ENCODE data around the gene SCO1. TPM values are rescaled to one million over a fixed set of nuclear protein-coding genes. Genes with fewer than 3 reads are reported as not detected.
A peak's percentile ranks its signal among the peaks of the same experiment; 100 is the strongest.
"Not testable (repeated sequence)": the region's sequence is repeated elsewhere in the genome, so short reads cannot be mapped to it uniquely, and the experiment has no call there.

Gene SCO1
- 45.6 and 45.7 TPM in 2 replicates for total RNA-seq (2014; rRNA removed; shearing (Covaris generic))

GRCh38 chr17:10697092-10698081, at the start of gene SCO1, which contains the start of gene ADPRM:
TSS of gene SCO1 (minus strand) at chr17:10697533. CDS start at chr17:10697507, 26 bp downstream.
TSS of gene ADPRM (plus strand) at chr17:10697594. CDS start at chr17:10704927, 7,333 bp downstream.
- DNase-seq (ENCODE audit: low read depth) = peak; percentile 97

DNA sequence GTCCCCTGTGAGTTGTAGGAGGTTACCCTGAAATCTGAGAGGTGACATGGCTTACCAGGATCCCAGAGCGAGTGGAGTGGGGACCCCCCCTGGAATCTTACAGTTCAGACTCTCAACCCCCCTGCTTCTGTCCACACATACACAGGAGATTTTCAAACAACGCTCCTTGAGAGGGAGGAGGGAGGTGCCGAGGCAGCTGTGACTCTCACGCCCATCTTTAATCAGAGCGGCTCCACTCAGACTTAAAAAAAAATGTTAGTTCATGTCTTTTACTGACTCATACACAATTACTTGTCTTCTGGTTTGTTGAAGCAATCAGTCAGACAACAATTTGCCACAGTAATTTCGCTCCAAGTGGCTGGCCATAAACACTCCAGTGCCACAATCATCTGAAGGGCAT, 47.9 kb upstream of the SCO1 start:
- peak; percentile 46 for DNase-seq (ENCODE audit: low read depth)

DNA sequence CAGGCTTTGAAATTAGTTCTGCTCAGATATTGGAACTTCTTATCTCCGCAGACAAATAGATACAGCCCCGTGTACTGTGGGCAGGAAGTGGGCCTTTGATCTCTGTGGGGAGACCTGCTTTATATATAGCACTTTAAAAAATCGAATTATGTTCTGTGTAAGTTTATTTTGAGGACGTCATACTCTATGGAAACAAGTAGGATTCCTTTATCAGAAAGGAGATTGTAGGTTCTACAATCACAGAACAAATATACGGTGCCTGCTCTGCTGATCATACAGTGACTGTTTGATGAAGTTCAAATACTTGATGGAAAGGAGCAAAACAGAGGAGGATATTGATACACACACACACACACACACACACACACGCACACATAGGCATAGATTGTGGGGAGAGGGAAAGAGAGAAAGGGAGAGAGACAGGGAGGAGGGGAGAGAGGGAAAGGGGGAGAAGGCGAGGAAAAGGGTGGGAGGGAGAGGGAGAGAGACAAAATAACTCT, 47.2 kb upstream of the SCO1 start:
- no peak for DNase-seq (ENCODE audit: low read depth)

DNA sequence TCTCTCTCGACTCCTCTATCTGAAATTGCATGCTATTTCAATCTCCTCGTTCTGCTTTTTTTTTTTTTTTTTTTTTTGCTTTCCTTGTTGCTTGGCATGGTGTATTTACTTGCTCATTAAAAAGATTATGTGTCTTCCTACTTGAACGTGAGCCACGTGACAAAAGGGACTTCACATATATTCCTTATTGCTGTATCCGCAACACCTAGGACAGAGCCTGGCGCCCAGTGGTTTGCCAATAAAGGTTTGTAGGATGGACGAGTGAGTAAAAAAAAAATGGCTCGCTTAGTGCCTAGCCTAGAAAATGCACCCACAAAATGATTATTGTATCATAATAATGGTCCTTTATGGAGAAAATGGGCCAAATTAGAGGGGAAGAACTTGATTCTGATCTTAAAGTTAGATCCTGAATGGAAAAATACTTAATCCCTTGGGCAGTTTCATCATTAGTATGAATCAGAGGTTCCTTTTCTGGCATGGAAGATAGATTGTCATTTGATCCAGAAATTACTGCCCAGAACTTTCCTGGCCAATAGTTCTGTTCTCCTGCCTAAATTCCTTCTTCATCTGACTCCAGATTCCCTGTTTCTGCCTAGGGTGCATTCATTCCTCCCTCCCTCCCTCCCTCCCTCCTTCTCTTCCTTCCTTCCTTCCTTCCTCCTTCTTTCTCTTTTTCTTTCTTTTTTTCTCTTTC, 46.1 kb upstream of the SCO1 start:
- DNase-seq (ENCODE audit: low read depth) = no peak

DNA sequence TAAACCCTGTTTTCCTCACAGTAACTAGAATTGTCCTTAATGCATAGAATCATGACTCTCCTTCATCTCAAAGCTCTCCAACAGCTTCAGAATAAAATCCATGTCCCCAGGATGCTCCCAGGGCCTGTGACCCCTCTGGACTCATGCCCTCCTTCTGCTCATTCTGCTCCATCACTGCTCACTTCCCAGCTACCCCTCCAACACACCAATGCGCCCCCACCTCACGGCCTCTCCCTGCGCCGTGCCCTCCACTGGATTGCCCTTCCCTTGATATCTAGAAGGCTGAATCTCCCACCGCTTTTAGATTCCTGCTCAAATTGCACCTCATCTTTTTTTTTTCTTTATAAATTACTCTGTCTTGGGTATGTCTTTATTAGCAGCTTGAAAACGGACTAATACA, 45.1 kb upstream of the SCO1 start:
- DNase-seq (ENCODE audit: low read depth) = no peak

- no peak for DNase-seq (ENCODE audit: low read depth)
These were observed 44.2 kb upstream of the SCO1 start for GRCh38 chr17:10741416-10742135.

DNA sequence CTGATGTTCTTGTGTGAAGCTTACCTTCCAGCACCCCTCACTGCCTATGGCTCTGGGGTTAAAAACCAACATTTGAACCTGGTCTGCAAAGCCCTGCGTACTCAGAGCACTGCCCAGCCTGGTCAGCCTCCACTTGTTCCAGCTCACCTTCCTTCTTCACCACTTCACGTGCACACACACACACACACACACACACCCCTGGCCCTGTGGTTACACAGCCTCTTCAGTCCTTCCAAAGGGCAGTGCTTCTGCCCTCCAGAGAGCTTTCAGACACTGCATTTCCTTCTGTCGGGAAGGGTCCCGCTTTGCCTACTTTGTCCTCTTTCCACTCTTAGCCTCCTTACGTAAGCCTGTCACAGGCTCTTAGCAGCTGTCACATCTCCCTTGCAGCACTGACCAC, 42.1 kb upstream of the SCO1 start:
- DNase-seq (ENCODE audit: low read depth) = no peak

DNA sequence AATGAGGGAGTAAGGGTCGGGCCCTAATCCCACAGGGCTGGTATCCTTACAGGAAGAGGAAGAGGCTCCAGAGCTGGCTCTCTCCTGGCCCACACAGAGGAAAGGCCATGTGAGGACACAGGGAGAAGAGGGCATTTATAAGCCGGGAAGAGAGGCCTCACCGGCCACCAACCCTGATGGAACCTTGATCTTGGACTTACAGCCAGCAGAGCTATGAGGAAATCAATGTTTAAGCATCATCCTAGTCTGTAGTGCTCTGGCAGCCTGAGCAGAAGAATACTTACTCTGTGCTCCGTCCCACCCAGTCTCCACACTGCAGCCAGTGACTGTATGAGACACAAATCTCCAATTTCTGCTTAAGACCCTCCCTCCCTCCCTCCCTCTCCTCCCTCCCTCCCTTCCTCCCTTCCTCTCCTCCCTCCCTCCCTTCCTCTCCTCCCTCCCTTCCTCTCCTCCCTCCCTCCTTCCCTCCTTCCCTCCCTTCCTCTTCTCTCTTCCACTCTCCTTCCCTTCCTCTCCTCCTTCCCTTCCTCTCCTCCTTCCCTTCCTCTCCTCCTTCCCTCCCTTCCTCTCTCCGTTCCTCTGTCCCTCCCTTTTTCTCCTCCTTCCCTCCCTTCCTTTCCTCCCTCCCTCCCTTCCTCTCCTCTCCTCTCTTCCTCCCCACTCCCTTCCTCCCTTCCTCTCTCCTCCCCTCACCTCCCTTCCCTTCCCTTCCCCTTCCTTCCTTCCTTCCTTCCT, 41.4 kb upstream of the SCO1 start:
- DNase-seq (ENCODE audit: low read depth) = no peak

- no peak for DNase-seq (ENCODE audit: low read depth)
These were observed 40.4 kb upstream of the SCO1 start for GRCh38 chr17:10737736-10738135.

DNA sequence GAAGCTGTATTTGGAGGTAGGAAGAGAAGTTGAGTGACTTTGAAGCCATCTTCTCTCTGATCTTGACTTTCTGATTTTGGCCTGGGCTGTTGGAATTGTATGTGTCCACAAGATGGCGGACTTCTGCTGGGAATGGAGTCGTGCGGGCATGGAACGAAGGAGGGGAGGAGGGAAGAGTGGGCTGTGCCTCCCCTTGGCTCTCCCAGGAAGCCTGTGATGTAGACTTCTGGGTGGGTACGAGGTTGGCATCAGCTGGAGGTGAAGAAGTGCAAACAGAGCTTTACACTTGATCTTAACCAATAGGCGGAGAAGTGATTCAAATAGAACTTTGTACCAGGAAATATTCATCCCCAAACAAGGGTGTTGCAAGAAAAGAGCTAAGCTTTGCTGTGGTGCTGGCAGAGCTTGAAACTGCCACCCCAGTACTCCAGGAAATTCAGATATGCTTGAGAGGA, 39.9 kb upstream of the SCO1 start:
- peak; percentile 68 for DNase-seq (ENCODE audit: low read depth)

- DNase-seq (ENCODE audit: low read depth) = no peak
These were observed 38.5 kb upstream of the SCO1 start for GRCh38 chr17:10735821-10736220.

- no peak for DNase-seq (ENCODE audit: low read depth)
These were observed 37.9 kb upstream of the SCO1 start for GRCh38 chr17:10735251-10735650.

DNA sequence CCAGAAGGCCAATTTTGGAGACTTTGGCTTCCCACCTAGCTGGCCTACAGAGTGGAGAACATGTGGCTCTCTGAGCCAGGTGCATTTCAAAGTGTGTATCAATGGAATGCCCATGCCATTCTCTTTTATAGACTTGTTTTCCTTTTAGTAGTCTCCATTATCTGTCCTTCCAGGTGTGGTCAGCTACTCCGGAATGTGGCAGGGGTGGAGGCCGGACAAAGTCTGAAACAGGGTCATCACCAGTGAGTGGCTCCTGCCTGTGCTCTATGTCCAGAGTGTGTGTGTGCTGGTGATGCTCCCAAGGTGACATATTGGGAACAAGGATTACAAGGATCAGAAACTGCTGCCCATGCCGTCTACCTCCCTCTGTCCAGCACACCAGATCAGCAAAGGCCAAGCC, 36.3 kb upstream of the SCO1 start:
- DNase-seq (ENCODE audit: low read depth) = no peak

DNA sequence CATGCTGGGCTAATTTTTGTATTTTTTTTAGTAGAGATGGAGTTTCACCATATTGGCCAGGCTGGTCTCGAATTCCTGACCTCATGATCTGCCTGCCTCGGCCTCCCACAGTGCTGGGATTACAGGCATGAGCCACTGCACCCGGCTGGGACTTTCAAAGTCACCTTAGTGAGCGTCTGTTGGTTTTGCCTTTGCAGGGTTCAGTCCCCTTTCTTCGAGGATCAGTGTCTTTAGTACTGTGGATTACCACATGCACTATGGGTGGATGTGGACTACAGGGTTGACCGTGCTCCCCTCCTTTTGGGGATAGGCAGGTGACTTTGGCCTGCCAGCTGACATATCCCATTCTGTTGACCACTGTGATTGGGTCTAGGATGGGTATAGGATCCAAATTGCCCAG, 34.8 kb upstream of the SCO1 start:
- not testable (repeated sequence) for DNase-seq (ENCODE audit: low read depth)

DNA sequence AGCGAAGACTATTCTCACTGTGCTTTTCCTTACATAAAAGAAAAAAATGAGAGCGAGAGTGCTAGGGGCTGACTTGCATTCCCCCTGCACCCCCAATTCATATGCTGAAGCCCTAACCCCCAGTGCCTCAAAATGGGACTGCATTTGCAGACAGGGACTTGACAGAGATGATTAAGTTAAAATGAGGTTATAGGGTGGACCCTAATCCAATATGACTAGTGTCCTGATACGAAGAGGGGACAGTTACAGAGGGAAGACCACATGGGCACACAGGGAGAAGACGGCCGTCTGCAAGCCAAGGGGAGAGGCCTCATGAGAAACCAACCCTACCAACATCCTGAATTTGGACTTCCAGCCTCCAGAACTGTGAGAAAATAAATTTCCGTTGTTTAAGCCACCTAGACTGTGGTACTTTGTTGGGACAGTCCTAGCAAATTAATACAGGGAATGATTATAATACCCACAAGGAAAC, 34.1 kb upstream of the SCO1 start:
- no peak for DNase-seq (ENCODE audit: low read depth)

DNA sequence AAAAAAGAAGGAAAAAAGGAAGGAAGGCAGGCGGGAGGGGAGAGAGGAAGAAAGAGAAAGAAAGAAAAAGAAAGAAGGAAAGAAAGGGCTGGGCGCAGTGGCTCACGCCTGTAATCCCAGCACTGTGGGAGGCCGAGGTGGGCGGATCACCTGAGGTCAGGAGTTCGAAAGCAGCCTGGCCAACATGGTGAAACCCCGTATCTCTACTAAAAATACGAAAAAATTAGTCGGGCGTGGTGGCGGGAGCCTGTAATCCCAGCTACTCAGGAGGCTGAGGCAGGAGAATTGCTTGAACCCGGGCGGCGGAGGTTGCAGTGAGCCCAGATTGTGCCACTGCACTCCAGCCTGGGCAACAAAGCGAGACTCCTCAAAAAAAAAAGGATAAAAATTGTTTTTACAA, 32.9 kb upstream of the SCO1 start:
- not testable (repeated sequence) for DNase-seq (ENCODE audit: low read depth)

GRCh38 chr17:10729334-10730193, 32.2 kb upstream of the SCO1 start, which contains the start of gene TMEM220:
TSS of gene TMEM220 (minus strand) at chr17:10730023. CDS start at chr17:10729851, 172 bp downstream.
- peak; percentile 69 for DNase-seq (ENCODE audit: low read depth)

- DNase-seq (ENCODE audit: low read depth) = no peak
These were observed 31.1 kb upstream of the SCO1 start for GRCh38 chr17:10728331-10728892.

DNA sequence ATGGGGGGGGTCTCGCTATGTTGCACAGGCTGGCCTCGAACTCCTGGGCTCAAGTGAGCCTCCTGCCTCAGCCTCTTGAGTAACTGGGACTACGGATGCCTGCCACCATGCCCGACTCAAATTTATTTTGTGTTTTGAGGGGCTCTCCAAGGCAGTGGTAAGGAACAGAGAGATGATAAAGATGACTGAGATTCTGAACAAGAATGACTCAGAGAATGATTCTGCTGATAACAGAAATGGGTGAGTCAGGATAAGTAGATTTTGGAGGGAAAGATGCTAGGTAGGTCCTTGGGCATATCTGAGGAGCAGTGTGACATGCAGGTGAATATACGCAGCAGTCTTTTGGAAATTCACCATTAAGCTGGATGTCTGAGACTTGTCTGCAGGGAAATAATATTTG, 29.9 kb upstream of the SCO1 start:
- DNase-seq (ENCODE audit: low read depth) = no peak

All from Daoy (cell line).